DND-41 (cell line): ENCODE measurements around the gene SLC25A5.

Experiments used
- ATAC-seq: fragments of 200-7000 bp; cut with Tn5 transposase; 3 replicates; pipeline ENCODE4 v1.9.1; 2021; ENCODE audit warnings: low read depth; ENCODE audit not compliant: insufficient read depth
- DNase-seq: peaks from one replicate; pipeline ENCODE4 v3.0.0-alpha.2; 2020
- H2AFZ ChIP-seq: 2 replicates; pipeline ENCODE4 v1.6.0; 2012; ENCODE audit warnings: low read depth, low read length
- H3K27ac ChIP-seq: 2 replicates; pipeline ENCODE4 v1.5.1; 2012; ENCODE audit warnings: low read length, inconsistent platforms
- H3K27me3 ChIP-seq: fragments of 200-600 bp; sonication (generic); 2 replicates; pipeline ENCODE4 v1.6.0; 2012; ENCODE audit warnings: low read length, mild to moderate bottlenecking, inconsistent platforms; ENCODE audit not compliant: insufficient read depth, poor library complexity
- H3K36me3 ChIP-seq: 2 replicates; pipeline ENCODE4 v1.5.1; 2012; ENCODE audit warnings: low read length, inconsistent platforms; ENCODE audit not compliant: insufficient read depth
- H3K4me1 ChIP-seq: 2 replicates; pipeline ENCODE4 v1.5.1; 2012; ENCODE audit warnings: mild to moderate bottlenecking, low read length; ENCODE audit not compliant: insufficient read depth
- H3K4me2 ChIP-seq: 2 replicates; pipeline ENCODE4 v1.6.0; 2012; ENCODE audit warnings: mild to moderate bottlenecking, moderate library complexity, low read length, inconsistent platforms; ENCODE audit not compliant: insufficient read depth
- H3K4me3 ChIP-seq, 2 experiments: fragments of 200-600 bp in 1 of 2; shearing (Covaris generic) in 1 of 2; 2 replicates each; pipeline ENCODE4 v1.5.1; 2012 to 2016; ENCODE audit warnings: inconsistent platforms in 2 of 2, low read length in 2 of 2, mild to moderate bottlenecking in 2 of 2, low read depth in 1 of 2, moderate library complexity in 1 of 2
- H3K79me2 ChIP-seq: 2 replicates; pipeline ENCODE4 v1.6.0; 2012; ENCODE audit warnings: low read length, inconsistent platforms; ENCODE audit not compliant: insufficient read depth
- H3K9ac ChIP-seq: 2 replicates; pipeline ENCODE4 v1.6.0; 2012; ENCODE audit warnings: low read depth, mild to moderate bottlenecking, inconsistent platforms, low read length, moderate library complexity
- H3K9me3 ChIP-seq: 2 replicates; pipeline ENCODE4 v1.5.1; 2012; ENCODE audit warnings: low read length, moderate library complexity, mild to moderate bottlenecking, inconsistent platforms; ENCODE audit not compliant: insufficient read depth, severe bottlenecking
- H4K20me1 ChIP-seq: 2 replicates; pipeline ENCODE4 v1.6.0; 2012; ENCODE audit warnings: low read length; ENCODE audit not compliant: insufficient read depth
- CTCF ChIP-seq: IDR thresholded peaks from 2 replicates; pipeline ENCODE4 v1.5.1; 2012; ENCODE audit warnings: borderline replicate concordance, low read length, moderate library complexity, mild to moderate bottlenecking; ENCODE audit not compliant: poor library complexity, severe bottlenecking; ENCODE audit errors: extremely low read depth
- EZH2 ChIP-seq: IDR thresholded peaks from 3 replicates; pipeline ENCODE4 v1.6.1; 2012; ENCODE audit warnings: borderline replicate concordance, low read depth, mild to moderate bottlenecking, moderate library complexity, low read length, inconsistent platforms; ENCODE audit not compliant: severe bottlenecking

SLC25A5 gene

DNA sequence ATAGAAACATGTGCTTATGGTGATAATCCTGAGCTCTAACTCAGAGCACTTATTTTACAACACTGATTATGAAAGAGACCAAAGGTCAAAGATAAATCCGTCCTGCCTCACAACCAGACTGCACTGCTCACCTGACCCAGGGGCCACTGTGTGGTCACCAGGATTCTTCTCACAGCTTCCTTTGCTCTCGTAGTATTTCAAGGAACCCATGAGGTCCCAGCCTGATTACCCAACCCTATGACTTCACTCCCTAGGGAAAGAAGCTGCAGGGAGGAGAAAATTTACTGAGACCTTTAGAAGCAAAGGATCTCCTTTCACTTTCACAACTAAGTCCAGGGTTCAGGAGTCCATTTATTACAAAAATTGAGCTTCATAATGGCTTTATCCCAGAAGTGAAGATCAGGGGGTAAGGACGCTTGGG lies 9.6 kb downstream of the SLC25A5 start:
- Histone ChIP-seq H3K36me3 (no peaks in the 10 kb centered on the region), H4K20me1 (no peaks in the 10 kb centered on the region), H3K4me1 (no peaks in the 10 kb centered on the region), H2AFZ (no peak overlapping the region), H3K9me3 (no peaks in the 10 kb centered on the region), H3K27ac (no peak overlapping the region), H3K4me3 (no peak overlapping the region), H3K27me3 (no peaks in the 10 kb centered on the region), H3K9ac (no peak overlapping the region), H3K79me2 (no peaks in the 10 kb centered on the region), H3K4me2 (no peak overlapping the region)
- no peak for DNase-seq
- TF ChIP-seq CTCF (no peak), EZH2 (no peak)
- ATAC-seq: no peak

GRCh38 chrX:119478504-119478903 lies 10.3 kb downstream of the SLC25A5 start:
- no peaks in the 10 kb centered on the region for H3K4me1 ChIP-seq
- H3K36me3 ChIP-seq: no peaks in the 10 kb centered on the region
- H3K9ac ChIP-seq: no peak overlapping the region
- TF ChIP-seq EZH2 (no peak), CTCF (no peak)
- H3K9me3 ChIP-seq: no peaks in the 10 kb centered on the region
- H3K27me3 ChIP-seq: no peaks in the 10 kb centered on the region
- H4K20me1 ChIP-seq: no peaks in the 10 kb centered on the region
- ATAC-seq (no peak), DNase-seq (no peak)
- H2AFZ ChIP-seq: no peak overlapping the region
- H3K79me2 ChIP-seq: no peaks in the 10 kb centered on the region
- H3K4me2 ChIP-seq: no peak overlapping the region
- no peak overlapping the region for H3K4me3 ChIP-seq
- no peak overlapping the region for H3K27ac ChIP-seq

DNA sequence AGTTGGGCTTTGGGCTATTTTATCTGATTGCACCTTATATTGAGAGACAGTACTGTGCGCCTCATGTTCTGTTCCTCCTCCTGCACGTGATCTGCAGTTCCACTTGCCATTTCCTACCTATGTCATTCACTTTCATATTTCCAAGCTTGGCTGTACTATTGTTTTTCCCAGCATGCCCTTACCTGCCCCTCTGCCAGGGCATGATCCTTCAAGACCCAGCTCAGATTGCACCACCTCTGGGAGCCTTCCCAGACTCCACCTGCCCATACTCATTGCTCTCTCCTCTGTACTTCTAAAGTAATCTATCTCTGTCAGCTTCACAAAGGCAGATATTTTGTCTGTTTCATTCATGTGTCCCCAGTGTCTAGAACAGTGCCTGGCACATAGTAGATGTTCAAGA lies 11.6 kb downstream of the SLC25A5 start:
- Histone ChIP-seq H4K20me1 (no peaks in the 10 kb centered on the region), H3K27me3 (no peaks in the 10 kb centered on the region), H2AFZ (no peak overlapping the region), H3K4me1 (no peaks in the 10 kb centered on the region), H3K9ac (no peak overlapping the region), H3K27ac (no peak overlapping the region), H3K9me3 (no peaks in the 10 kb centered on the region), H3K79me2 (no peaks in the 10 kb centered on the region), H3K4me3 (no peak overlapping the region), H3K4me2 (no peak overlapping the region), H3K36me3 (no peaks in the 10 kb centered on the region)
- no peak for DNase-seq
- TF ChIP-seq EZH2 (no peak), CTCF (no peak)
- no peak for ATAC-seq

DNA sequence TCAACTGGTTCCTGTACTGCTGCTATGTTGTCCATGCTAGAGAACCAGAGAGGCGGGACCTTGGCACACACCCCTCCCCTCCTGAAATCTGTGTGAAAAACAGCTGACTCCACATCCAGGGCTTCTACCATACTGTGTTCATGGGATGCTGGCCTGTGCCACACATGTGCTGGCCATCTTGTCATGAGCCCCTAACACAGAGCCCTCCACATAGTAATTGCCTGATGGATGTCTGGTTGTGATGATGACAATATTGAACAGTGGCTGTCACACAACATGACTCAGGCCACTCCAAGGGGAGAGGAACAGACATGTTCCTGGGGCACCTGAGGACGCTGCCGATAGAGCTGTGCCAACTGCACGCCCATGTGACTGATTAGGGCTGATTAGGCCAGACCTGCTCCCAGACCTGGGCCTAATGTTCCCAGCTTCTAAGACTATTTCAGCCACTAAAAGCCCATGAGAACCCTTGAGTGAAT lies 13.1 kb downstream of the SLC25A5 start:
- no peak overlapping the region for H3K4me3 ChIP-seq
- DNase-seq (no peak), ATAC-seq (no peak)
- H3K4me2 ChIP-seq: no peak overlapping the region
- H3K27ac ChIP-seq: no peak overlapping the region
- no peaks in the 10 kb centered on the region for H4K20me1 ChIP-seq
- no peaks in the 10 kb centered on the region for H3K36me3 ChIP-seq
- no peaks in the 10 kb centered on the region for H3K79me2 ChIP-seq
- H3K9ac ChIP-seq: no peak overlapping the region
- no peaks in the 10 kb centered on the region for H3K9me3 ChIP-seq
- H2AFZ ChIP-seq: no peak overlapping the region
- no peak for TF ChIP-seq EZH2
- no peak for TF ChIP-seq CTCF
- no peaks in the 10 kb centered on the region for H3K4me1 ChIP-seq
- H3K27me3 ChIP-seq: no peaks in the 10 kb centered on the region
